ENCODE data around the gene DCST1. TPM values are rescaled to one million over a fixed set of nuclear protein-coding genes. Genes with fewer than 3 reads are reported as not detected.

Gene DCST1
- total and polyA plus RNA-seq, 2 of the 8 experiments (the other 6 are each of a cell fraction or from before 2014, with no cell fraction given): not detected

DNA sequence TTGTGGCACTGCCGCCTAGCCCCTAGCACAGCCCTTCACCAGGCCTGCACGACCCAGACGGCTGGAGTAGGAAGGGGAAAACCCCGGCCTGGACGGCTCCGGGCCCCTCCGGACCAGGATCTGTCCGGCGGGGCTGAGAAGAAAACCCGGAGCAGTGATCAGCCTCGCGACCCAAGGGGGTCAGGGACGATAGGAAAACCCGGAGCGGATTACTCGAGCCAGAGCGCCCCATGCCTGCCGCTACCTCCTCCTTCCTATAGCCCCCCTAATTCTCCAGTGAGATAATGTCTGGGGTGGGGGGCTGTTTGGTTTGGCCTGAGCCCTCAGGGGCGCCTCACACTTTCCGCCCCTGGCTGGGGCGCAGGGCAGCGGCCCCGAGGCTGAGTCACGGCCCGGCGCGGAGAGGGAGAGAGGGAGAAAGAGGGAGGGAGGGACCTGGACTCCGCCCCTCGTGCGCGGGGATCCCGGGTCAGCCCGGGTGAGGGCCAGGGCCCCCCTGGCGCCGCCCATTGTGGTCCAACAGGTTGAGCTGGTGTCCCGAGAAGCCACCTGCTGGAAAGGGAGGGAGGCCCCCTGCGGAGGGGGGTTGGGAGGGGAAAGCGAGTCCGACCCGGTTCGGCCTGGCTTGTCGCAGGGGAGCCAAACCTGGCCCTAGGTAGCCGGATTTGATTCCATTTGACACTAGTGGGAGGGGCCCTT is 32.7 kb upstream of the DCST1 start:
- H4K5ac ChIP-seq (ENCODE audit: insufficient read length, low read depth, low read length): peak overlapping the region; percentile 89
- H3K79me2 ChIP-seq (ENCODE audit: control insufficient read depth in 1 of 2, insufficient read depth in 2 of 2, low read length in 2 of 2): peaks cover 0 to 29% of the 10 kb centered on the region in 2 experiments; a peak in 2 of 4 replicates
- no peak overlapping the region for H3K14ac ChIP-seq (ENCODE audit: insufficient read length)
- H3K79me1 ChIP-seq (ENCODE audit: low read depth, low read length): peaks cover under 1% of the 10 kb centered on the region; the same call in 1 of the 2 replicates
- H4K91ac ChIP-seq (replicated peaks; ENCODE audit: insufficient read length, low read length): peak overlapping the region; percentile 8
- no peaks in the 10 kb centered on the region; a peak in 2 of 8 replicates for H3K36me3 ChIP-seq (ENCODE audit: control insufficient read depth in 2 of 4, insufficient read depth in 4 of 4, low read length in 3 of 4)
- no peak overlapping the region for H2AK5ac ChIP-seq (ENCODE audit: low read depth, low read length)
- peaks cover 0 to 4% of the 10 kb centered on the region in 2 experiments for H4K20me1 ChIP-seq (replicated peaks in 1 of 2; ENCODE audit: control insufficient read depth in 1 of 2, insufficient read depth in 2 of 2, low read length in 2 of 2)
- H3K4ac ChIP-seq (replicated peaks; ENCODE audit: insufficient read length, low read depth, low read length): peak overlapping the region; percentile 74
- peak overlapping the region; percentile 80 for H2BK12ac ChIP-seq (ENCODE audit: low read depth, low read length)
- H3K27ac ChIP-seq (ENCODE audit: low read depth, low read length): peak overlapping the region; percentile 80; the same call in 1 of the 2 replicates
- H3K9ac ChIP-seq (replicated peaks in 1 of 4; ENCODE audit: extremely low read depth in 1 of 4, low read depth in 3 of 4, low read length in 3 of 4): peak overlapping the region in 2 of 4 experiments; percentile 45 to 60; a peak in 3 of 7 replicates
- 1% methylated on average over 40 of the region's 43 CpGs; no CpG with 5 or more reads in 1 of the 2 experiments for WGBS, 2 experiments (ENCODE audit: extremely low coverage in 1 of 2, insufficient coverage in 1 of 2, insufficient read length in 1 of 2, insufficient replicate concordance in 2 of 2, low coverage in 1 of 2, low lambda C conversion rate in 2 of 2, missing lambda C conversion rate in 1 of 2)
- no peaks in the 10 kb centered on the region for H3K9me3 ChIP-seq (ENCODE audit: insufficient read depth in 2 of 2, low read depth in 1 of 2, low read length in 1 of 2)
- no peak overlapping the region for H3K23ac ChIP-seq (ENCODE audit: insufficient read length)
- peaks cover 6 to 18% (median 14%) of the 10 kb centered on the region in 4 experiments for H3K4me1 ChIP-seq (replicated peaks in 1 of 4; ENCODE audit: control insufficient read depth in 3 of 4, insufficient read depth in 4 of 4, low read length in 3 of 4)
- peak overlapping the region; percentile 87 for H2BK5ac ChIP-seq (ENCODE audit: low read depth, low read length)
- peak overlapping the region; percentile 93 for H4K8ac ChIP-seq (ENCODE audit: extremely low read depth, insufficient read depth, low read length)
- H3K27me3 ChIP-seq (replicated peaks in 1 of 4; ENCODE audit: control insufficient read depth in 3 of 4, extremely low read depth in 1 of 4, insufficient read depth in 3 of 4, low read length in 3 of 4): no peaks in the 10 kb centered on the region
- H2BK15ac ChIP-seq (ENCODE audit: low read length): no peak overlapping the region
- H2AFZ ChIP-seq (ENCODE audit: low read length): no peak overlapping the region
- H3K4me2 ChIP-seq (ENCODE audit: insufficient read depth in 1 of 2, low read depth in 2 of 2, low read length in 2 of 2): peak overlapping the region; percentile 79 to 87
- ChIA-PET POLR2A (ENCODE audit: partially characterized antibody) (interaction anchor here (0.6 to 42.8 kb wide), 7 partner anchors 15 to 864 kb away, joined by 3 to 702 read pairs (median 6); partner anchors contain the start of genes CKS1B, EFNA3, EFNA4 and FLAD1), CTCF (ENCODE audit: partially characterized antibody) (interaction anchor here (0.9 to 14.0 kb wide), 8 partner anchors 14 to 91 kb away, joined by 3 to 334 read pairs (median 112); partner anchors contain the start of genes CKS1B, EFNA3, EFNA4 and FLAD1)
- DNase-seq (ENCODE audit: low read depth in 1 of 2, low spot score in 2 of 2): peak in 1 of 2 experiments; percentile 97
- H2BK120ac ChIP-seq (replicated peaks; ENCODE audit: low read depth, low read length): no peak overlapping the region
- peak overlapping the region; percentile 72; the same call in 1 of the 2 replicates for H2BK20ac ChIP-seq (ENCODE audit: low read length)
- H3K4me3 ChIP-seq (ENCODE audit: extremely low read depth in 1 of 4, insufficient read depth in 2 of 4, low read depth in 3 of 4, low read length in 4 of 4): peak overlapping the region; percentile 61 to 77 (median 63)
- H3K23me2 ChIP-seq (ENCODE audit: low read depth, low read length): peaks cover 18% of the 10 kb centered on the region; the same call in 1 of the 2 replicates
- peak overlapping the region; percentile 75 for H3K56ac ChIP-seq (replicated peaks; ENCODE audit: insufficient read length, low read depth, low read length)
- peak overlapping the region; percentile 83 for H3K18ac ChIP-seq (ENCODE audit: extremely low read depth, low read length)
- no peak for FAIRE-seq
- TF ChIP-seq NRF1 (IDR thresholded peaks at IDR 0.05; ENCODE audit: low read depth, low read length) (no peak), CBX8 (IDR thresholded peaks at IDR 0.05; ENCODE audit: borderline replicate concordance, low read depth, low read length) (no peak), HDAC2 (IDR thresholded peaks at IDR 0.05; ENCODE audit: borderline replicate concordance in 1 of 2, low read depth in 2 of 2, low read length in 2 of 2) (0 out of 4 replicates have a peak, but pooled peaks have one; percentile 66 to 84), POLR2AphosphoS5 (IDR thresholded peaks at IDR 0.05; ENCODE audit: low read depth, low read length) (no peak; the same call in 1 of the 2 replicates), NANOG (IDR thresholded peaks at IDR 0.05; ENCODE audit: insufficient read depth, low read depth, low read length, poor library complexity, severe bottlenecking) (no peak), SP4 (IDR thresholded peaks at IDR 0.05; ENCODE audit: low read length) (peak; percentile 52; the same call in 1 of the 2 replicates), SIRT6 (IDR thresholded peaks at IDR 0.05; ENCODE audit: low read length) (no peak), RFX5 (IDR thresholded peaks at IDR 0.05; ENCODE audit: borderline replicate concordance, low read depth, low read length) (peak; percentile 78), HDAC6 (IDR thresholded peaks at IDR 0.05; ENCODE audit: low read depth, low read length) (no peak), CBX5 (IDR thresholded peaks at IDR 0.05; ENCODE audit: low read depth, low read length) (no peak), CREB1 (IDR thresholded peaks at IDR 0.05) (peak; percentile 73), TBP (IDR thresholded peaks at IDR 0.05; ENCODE audit: low read depth, low read length) (peak; percentile 55)
